NCI-H146 treated with DMSO at 0.1 percent for 48 hours (cell line): ENCODE results near the gene CFAP92.

Experiments
- DNase-seq: peaks from one replicate; lab custom pipeline; 2025; ENCODE audit not compliant: unreplicated experiment; lab: John Stamatoyannopoulos, UW

Gene CFAP92

DNA sequence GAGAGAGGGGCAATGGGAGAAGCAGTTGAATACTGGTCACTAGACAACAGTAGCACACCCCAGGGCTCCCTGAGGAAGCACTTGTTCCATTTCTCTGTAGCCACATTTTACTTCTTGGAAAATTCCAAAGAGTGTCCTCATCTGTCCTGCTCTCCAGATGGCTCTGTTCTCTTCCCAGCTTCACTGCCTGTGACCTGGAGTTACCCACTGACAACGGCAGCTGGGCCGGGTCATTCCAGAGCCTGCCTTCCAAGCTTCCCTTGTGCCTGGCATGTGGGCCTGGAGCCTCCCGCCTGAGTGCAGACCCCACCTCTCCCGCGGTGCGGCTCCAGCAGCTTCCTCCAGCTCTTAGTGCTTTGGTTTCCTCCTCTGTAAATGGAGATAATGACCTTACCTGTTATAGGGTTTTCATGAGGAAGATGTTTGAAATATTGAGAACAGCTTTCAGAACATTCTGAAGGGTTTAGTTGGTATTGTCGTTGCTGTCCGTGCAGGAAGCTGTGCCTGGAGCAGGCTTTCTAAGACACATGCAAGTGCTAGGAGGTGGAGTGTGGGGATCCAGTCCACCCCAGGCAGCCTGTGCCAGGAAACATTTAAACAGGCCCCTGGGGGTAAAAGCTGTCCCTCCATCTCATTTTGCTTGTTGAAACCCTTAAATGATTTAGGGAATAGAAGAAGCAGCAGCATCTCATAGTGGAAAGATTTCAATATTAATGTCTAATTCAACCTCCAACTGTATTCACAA is 32.0 kb upstream of the CFAP92 start:
- DNase-seq, result no peak

DNA sequence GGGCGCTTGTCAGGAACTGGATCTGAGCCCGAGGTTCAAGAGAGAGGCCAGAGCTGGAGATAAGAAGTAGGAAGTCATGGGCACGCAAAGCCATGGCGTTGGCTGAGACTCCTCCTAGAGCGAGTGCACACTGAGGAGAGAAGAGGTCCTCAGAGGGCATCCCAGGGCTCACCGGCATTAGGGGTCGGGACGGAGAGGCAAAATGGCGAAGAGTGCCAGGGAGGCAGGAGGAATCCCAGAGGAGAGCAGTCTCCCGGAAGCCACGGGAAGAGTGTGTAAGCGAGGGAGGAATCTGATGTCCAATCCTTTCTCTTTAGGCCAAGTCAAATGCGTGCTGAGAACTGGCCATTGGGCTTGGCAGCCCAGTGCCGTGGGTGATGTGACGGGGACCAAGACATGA is 31.2 kb upstream of the CFAP92 start:
- no peak for DNase-seq

- peak; percentile 53 for DNase-seq
These were observed 30.0 kb upstream of the CFAP92 start for GRCh38 chr3:129023909-129024308.

DNA sequence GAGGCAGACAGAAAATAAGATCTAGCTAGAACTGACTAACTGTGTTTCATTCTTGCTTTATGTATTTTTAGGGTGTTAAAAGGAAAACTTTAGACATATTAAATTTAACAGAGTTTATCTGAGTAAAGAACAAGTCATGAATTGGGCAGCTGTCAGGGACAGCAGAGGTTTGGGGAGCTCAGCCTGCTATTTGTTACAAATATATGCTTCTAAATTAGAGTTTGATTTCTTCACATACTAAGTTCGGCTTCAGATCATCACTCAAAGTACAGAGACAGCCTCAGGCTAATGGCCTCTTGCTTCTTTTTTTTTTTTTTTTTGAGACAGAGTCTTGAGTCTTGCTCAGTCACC is 29.1 kb upstream of the CFAP92 start:
- DNase-seq, result no peak

DNA sequence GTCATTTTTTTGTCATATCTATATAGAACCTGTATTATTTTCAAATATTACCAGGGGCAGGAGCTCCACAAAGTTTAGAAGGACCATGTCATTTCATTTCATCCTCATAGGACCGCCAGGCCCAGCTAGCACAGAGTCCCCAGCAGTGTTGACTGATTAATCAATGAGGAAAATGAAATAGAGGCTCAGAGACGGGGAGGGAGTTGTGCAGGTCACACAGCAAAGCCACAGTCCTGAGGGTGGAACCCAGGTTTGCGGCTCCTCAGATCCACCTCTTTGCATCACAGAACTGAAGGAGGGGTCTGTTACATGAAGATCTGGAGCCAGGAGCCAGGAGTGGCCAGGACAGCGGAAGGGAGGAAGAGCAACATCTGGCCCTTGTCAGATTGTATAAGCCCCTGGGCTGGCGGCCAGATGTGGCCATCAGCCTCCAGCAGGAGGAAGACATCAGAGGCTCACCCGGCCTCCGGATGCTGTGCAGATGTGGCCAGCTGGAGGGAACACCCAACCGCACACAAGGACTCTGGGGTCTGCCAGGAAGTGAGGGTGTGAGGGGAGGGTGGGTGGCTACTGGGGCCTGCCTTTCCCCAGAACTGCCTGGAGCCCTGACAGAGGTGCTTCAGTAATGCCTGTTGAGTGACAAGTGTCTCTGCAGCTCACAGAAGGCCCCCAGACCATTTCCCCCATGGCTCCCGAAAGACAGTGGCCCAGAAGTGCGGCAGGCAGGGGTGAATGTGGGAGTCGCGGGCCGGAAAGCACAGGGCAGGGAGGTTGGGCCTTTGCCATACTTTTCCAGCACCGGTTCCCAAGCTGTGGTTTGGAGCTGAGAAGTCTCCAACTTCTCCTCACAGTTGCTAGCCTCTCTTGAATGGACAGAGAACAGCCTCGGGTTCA is 28.5 kb upstream of the CFAP92 start:
- no peak for DNase-seq

GRCh38 chr3:129021140-129021551 is 27.3 kb upstream of the CFAP92 start:
- DNase-seq, result no peak

- no peak for DNase-seq
These were observed 26.8 kb upstream of the CFAP92 start for GRCh38 chr3:129020691-129021090.

DNA sequence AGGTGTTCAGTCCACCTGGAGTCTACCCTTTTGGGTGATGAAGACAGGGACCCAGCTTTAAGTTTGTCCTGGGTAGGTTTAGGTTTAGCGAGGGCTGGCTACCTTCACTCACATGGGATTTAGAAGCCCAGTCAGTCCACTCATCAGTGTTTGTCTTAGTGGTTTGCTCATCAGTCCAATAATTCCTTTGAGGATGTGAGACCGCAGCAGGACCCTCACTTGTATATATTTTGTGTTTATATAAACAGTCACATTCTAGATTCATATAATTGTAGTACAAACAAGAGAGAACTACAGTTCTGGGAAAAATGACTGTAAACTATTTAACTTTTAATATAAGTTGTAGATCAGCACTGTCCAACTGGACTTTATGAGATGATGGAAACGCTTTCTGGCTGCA is 25.4 kb upstream of the CFAP92 start:
- DNase-seq, result no peak

DNA sequence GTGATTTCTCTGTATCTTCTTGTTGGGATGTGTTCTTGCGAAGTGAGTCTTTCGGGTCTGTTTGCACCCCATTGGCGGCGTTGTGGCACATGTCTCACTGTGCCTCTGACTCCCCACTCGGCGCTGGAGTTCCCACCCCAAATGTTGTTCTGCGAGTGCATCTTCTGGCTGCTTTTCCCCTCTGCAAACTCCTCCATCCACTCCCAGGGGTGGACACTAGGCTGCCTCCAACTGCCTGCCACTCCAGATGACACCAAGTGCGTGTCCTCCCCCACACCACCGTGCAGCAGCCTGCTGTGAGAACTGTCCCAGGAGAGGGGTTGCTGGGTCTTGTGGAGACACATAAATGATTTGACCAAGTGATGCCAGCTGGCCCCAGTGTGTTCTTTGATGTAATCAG is 24.9 kb upstream of the CFAP92 start:
- no peak for DNase-seq

DNA sequence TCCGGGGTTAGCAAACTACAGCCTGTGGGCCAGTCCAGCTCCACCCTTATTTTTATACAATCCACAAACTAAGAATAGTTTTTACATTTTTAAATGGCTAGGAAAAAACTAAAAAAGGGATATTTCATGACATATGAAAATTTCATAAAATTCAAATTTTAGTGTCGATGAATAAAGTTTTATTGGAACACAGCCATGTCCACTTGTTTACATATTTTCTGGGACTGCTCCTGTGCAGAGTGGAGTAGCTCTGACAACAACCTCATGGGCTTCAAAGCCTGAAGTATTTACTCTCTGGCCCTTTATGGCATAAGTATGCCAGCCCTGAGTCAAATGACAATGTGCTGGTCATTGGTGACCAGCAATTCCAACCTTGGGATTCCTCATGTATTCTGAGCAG is 24.4 kb upstream of the CFAP92 start:
- no peak for DNase-seq

- DNase-seq, result no peak
These were observed 23.6 kb upstream of the CFAP92 start for GRCh38 chr3:129017484-129017899.

- no peak for DNase-seq
These were observed 23.0 kb upstream of the CFAP92 start for GRCh38 chr3:129016720-129017483.

GRCh38 chr3:129016356-129016719 is 22.5 kb upstream of the CFAP92 start:
- DNase-seq, result peak; percentile 94

DNA sequence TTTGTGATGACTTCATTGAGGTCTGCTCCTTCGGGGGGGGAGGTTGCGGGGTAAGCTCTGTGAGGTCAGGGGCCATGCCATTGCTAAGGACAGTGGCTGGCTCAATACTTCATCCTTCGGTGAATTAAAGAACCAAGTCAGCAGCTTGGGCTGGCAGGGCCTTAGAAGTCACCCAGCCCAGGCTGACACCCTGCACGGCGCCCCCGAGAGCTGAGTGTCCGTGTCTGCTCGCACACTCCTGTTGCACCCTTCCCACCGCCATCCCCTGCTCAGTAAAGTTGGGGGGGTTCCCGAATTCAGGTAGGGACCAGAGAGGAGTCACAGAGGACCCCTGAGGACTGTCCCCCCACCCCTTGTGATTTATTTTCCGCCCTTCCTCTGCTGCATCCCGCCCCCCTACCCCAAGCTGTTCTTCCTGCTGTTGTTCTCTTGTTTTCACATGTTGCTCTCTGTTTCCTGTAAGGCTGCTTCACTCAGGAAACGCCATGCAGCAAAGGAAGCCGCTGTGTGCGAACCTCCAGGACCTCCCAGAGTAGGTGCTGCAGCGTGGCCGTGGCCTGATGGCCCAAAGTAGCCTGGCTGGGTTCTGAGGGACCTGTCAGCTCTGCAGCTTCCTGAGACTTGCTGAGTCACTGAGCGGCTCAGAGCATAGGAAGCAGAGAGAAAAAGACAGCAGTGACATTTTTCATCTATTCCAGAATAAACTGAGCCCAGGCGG is 21.7 kb upstream of the CFAP92 start:
- no peak for DNase-seq

DNA sequence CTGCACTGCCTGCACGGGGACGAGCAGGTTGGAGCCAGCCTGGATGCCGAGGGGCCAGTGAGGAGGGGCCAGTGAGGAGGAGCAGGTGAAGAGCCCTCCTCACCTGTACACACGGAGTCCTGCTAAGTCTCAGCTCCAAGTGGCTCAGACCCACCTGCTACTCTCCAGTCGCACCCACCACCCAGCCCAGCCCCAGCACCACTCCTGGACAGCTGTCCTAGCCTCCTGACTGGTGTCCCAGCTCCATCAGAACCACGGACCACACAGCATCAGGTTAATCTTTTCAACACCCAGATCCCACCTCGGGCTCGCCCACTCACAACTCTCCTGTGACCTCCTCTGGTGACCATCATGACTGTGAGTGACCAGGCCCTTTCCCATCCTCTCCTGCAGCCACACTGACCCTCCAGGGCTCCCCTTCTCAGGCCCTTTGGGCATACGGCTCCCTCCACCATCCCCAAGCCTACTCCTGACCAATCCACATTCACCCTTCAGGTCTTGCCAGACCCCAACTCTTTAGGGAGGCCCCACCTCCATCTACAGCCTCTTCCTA is 21.0 kb upstream of the CFAP92 start:
- DNase-seq, result no peak

DNA sequence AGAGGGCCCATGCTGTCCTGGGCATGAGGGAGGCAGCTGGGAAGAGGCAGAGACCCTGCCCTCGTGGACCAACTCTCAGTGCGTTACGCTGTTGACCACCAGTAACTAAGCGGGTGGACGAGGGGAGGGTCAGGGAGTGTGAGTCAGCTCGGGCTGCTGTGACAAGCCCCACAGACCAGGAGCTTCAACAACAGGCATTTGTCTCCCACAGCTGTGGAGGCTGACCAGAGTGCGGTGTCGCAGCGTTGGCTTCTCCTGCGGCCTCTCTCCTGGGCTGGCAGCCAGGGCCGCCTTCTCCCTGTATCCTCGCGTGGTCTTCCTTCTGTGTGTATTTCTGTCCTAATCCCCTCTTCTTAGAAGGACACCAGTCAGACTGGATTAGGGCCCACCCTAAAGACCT is 20.3 kb upstream of the CFAP92 start:
- no peak for DNase-seq

DNA sequence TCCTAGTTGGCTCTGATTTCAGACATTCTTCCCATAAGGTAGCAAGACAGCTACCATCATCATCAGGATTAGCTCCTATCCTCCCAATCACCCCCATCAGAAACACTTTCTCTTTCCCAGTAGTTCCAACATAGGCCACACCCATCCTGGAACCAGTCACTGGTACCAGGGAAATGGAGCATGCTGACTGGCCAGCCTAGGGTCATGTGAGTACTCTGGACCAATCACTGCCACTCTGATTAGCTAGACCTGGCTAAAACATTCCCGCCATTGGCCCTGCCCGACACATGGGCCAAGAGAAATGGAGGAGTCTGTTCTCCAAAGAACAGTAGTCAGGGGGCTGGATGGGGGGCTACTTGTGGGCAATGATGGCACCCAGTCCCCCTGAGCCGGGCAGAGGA is 19.6 kb upstream of the CFAP92 start:
- DNase-seq, result no peak

GRCh38 chr3:129010310-129010956 is 16.6 kb upstream of the CFAP92 start:
- DNase-seq, result no peak

DNA sequence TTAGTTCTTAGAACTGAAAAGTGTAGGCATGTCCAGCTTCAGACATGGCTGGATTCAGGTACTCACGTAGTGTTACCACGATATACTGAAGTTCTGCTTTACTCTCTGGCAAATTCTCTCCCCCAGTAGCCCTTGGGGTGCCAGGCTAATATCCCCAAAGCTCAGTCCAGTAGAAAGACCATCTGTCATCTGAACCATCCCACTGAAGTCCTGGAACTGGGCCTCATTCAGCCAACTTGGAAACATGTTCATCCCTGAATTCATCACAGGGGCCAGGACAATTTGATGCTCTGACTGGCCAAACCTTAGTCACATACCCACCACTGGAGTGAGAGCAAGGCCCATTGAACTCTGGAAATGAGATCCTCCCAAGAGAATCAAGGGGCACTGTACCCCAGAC is 15.4 kb upstream of the CFAP92 start:
- DNase-seq, result no peak

DNA sequence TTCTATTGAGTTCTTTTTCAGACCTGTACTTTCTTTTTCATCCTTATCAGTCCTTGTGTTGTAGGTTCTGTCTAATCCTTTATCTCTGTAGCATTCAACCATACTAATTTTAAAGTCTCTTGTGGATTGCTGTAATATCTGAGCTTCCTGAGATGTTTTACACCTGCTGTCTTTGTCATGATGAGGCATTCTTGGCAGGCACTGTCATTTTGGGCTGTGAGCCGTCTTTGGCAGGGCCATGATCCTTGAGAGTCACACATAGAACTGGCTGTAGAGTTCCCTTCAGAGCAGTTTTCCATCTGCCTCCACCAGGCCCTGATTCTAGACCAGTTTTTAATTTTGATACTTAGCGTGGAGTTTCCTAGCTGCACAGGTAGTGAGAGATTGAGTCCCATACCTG is 13.9 kb upstream of the CFAP92 start:
- DNase-seq, result no peak
